HCT116 (cell line): Measurements from ENCODE around the gene CLOCK. TPM values are rescaled to one million over a fixed set of nuclear protein-coding genes. Genes with fewer than 3 reads are reported as not detected.

Experiments used
- ATAC-seq: fragments of 200-7000 bp; cut with Tn5 transposase; 2 replicates; pipeline ENCODE4 v1.9.1; 2020; ENCODE audit warnings: mild to moderate bottlenecking, moderate library complexity
- BruUV-seq: library from RNA; stranded (reverse); fragments of 400-500 nt; replicated peaks from 2 replicates; lab custom pipeline; 2021; lab: Mats Ljungman, UMichigan
- CTCF ChIA-PET: fragments of 300-600 bp; sonication (Branson Sonifier 250); formaldehyde crosslinking; loops from one replicate; lab custom pipeline; 2021; ENCODE audit warnings: antibody characterized with exemption; lab: Charles Lee
- POLR2A ChIA-PET: fragments of 300-600, 350-600 bp; sonication (Branson Sonifier 250); formaldehyde crosslinking; loops from one replicate; lab custom pipeline; 2021; ENCODE audit warnings: antibody characterized with exemption; lab: Charles Lee
- RAD21 ChIA-PET, 2 experiments: fragments of 300-600 bp; sonication (Branson Sonifier 250); formaldehyde crosslinking; loops; one replicate each; lab custom pipeline; 2023; ENCODE audit warnings: low total read pairs in 2 of 2; ENCODE audit not compliant: uncharacterized antibody in 2 of 2, unreplicated experiment in 2 of 2, low non-redundant PET in 1 of 2; lab: Charles Lee
- DNase-seq: peaks from one replicate; pipeline ENCODE4 v3.0.0-alpha.2; 2010; ENCODE audit warnings: low read depth, low spot score
- H2AFZ ChIP-seq: fragments of 200-600 bp; shearing (Covaris generic), sonication (generic); 2 replicates; pipeline ENCODE4 v1.6.1; 2017; ENCODE audit warnings: low read depth, mixed run types, mixed read lengths, antibody characterized with exemption, low read length; ENCODE audit not compliant: poor library complexity, severe bottlenecking
- H3K27ac ChIP-seq: 2 replicates; pipeline ENCODE4 v1.5.1; 2012; ENCODE audit warnings: low read depth, low read length
- H3K27me3 ChIP-seq: fragments of 200-600 bp; sonication (generic); 2 replicates; pipeline ENCODE4 v1.6.1; 2016; ENCODE audit warnings: mixed run types, low read length, mixed read lengths; ENCODE audit not compliant: insufficient read depth
- H3K36me3 ChIP-seq, 2 experiments: fragments of 200-500 bp in 1 of 2; fragments of 200-600 bp in 1 of 2; sonication (Bioruptor generic) in 1 of 2; sonication (generic) in 1 of 2; 2 replicates each; pipeline versions ENCODE4 v1.5.1 to v1.6.1; 2014 to 2016; ENCODE audit warnings: low read length in 2 of 2, inconsistent platforms in 1 of 2, mixed read lengths in 1 of 2, mixed run types in 1 of 2; ENCODE audit not compliant: insufficient read depth in 2 of 2, control insufficient read depth in 1 of 2
- H3K4me1 ChIP-seq, 2 experiments: fragments of 200-600 bp in 1 of 2; sonication (generic) in 1 of 2; 2 replicates each; pipeline versions ENCODE4 v1.5.1 to v1.6.1; 2012 to 2017; ENCODE audit warnings: low read length in 2 of 2, inconsistent platforms in 1 of 2, mild to moderate bottlenecking in 1 of 2, mixed read lengths in 1 of 2, mixed run types in 1 of 2, moderate library complexity in 1 of 2; ENCODE audit not compliant: insufficient read depth in 2 of 2, control insufficient read depth in 1 of 2
- H3K4me2 ChIP-seq: fragments of 200-600 bp; sonication (generic); 2 replicates; pipeline ENCODE4 v1.6.1; 2017; ENCODE audit warnings: mixed run types, low read length, mixed read lengths
- H3K4me3 ChIP-seq, 2 experiments: fragments of 200-600 bp in 1 of 2; sonication (generic) in 1 of 2; replicated peaks in 1 of 2; 2 replicates each; pipeline ENCODE4 v1.5.1; 2011 to 2016; ENCODE audit warnings: low read length in 2 of 2, control low read depth in 1 of 2, low read depth in 1 of 2, mild to moderate bottlenecking in 1 of 2, mixed read lengths in 1 of 2, mixed run types in 1 of 2
- H3K79me2 ChIP-seq: fragments of 200-600 bp; sonication (generic); 2 replicates; pipeline ENCODE4 v1.6.1; 2017; ENCODE audit warnings: mild to moderate bottlenecking, mixed run types, low read length, moderate library complexity, mixed read lengths; ENCODE audit not compliant: insufficient read depth
- H3K9ac ChIP-seq: fragments of 200-600 bp; sonication (generic); 2 replicates; pipeline ENCODE4 v1.6.1; 2016; ENCODE audit warnings: low read length, mixed read lengths
- H3K9me2 ChIP-seq: fragments of 200-600 bp; sonication (generic), shearing (Covaris generic); 2 replicates; pipeline ENCODE4 v1.6.1; 2017; ENCODE audit warnings: mixed run types, mild to moderate bottlenecking, moderate library complexity; ENCODE audit not compliant: insufficient read depth
- H3K9me3 ChIP-seq, 2 experiments: fragments of 200-500 bp in 1 of 2; fragments of 200-600 bp in 1 of 2; sonication (Bioruptor generic) in 1 of 2; sonication (generic) in 1 of 2; 2 replicates each; pipeline ENCODE4 v1.6.1; 2014 to 2017; ENCODE audit warnings: low read length in 2 of 2, mixed read lengths in 2 of 2, inconsistent platforms in 1 of 2, low read depth in 1 of 2, mild to moderate bottlenecking in 1 of 2, mixed run types in 1 of 2, moderate library complexity in 1 of 2; ENCODE audit not compliant: control insufficient read depth in 1 of 2, insufficient read depth in 1 of 2
- H4K20me1 ChIP-seq: fragments of 200-600 bp; sonication (generic), shearing (Covaris generic); 2 replicates; pipeline ENCODE4 v1.6.1; 2017; ENCODE audit warnings: mixed run types, mild to moderate bottlenecking, moderate library complexity; ENCODE audit not compliant: insufficient read depth
- CBX3 ChIP-seq: IDR thresholded peaks from 2 replicates; pipeline ENCODE4 v1.6.1; 2012; ENCODE audit warnings: low read depth
- CEBPB ChIP-seq: IDR thresholded peaks from 2 replicates; pipeline ENCODE4 v1.6.1; 2012; ENCODE audit warnings: low read depth
- CTCF ChIP-seq, 3 experiments: fragments of 200-600 bp in 1 of 3; sonication (generic) in 1 of 3; IDR thresholded peaks in 2 of 3; conservative IDR thresholded peaks in 1 of 3; 2 replicates each; pipeline ENCODE4 v1.5.1; 2012 to 2017; ENCODE audit warnings: low read depth in 2 of 3, low read length in 2 of 3, antibody characterized with exemption in 1 of 3, borderline replicate concordance in 1 of 3, control low read depth in 1 of 3, mild to moderate bottlenecking in 1 of 3, mixed read lengths in 1 of 3, mixed run types in 1 of 3, moderate library complexity in 1 of 3; ENCODE audit not compliant: insufficient read depth in 1 of 3
- EGR1 ChIP-seq: IDR thresholded peaks from 2 replicates; pipeline ENCODE4 v1.6.1; 2012; ENCODE audit warnings: low read depth
- ELF1 ChIP-seq: IDR thresholded peaks from 2 replicates; pipeline ENCODE4 v1.6.1; 2012; ENCODE audit warnings: low read depth, borderline replicate concordance
- EZH2phosphoT487 ChIP-seq: fragments of 200-600 bp; IDR thresholded peaks from 2 replicates; pipeline ENCODE4 v1.6.1; 2018; ENCODE audit warnings: antibody characterized with exemption, borderline replicate concordance
- POLR2A ChIP-seq: IDR thresholded peaks from 2 replicates; pipeline ENCODE4 v1.7.0; 2011; ENCODE audit warnings: borderline replicate concordance; ENCODE audit not compliant: insufficient read depth, insufficient read length; ENCODE audit errors: extremely low read depth
- REST ChIP-seq: IDR thresholded peaks from 2 replicates; pipeline ENCODE4 v1.6.1; 2012; ENCODE audit warnings: low read depth
- SIN3A ChIP-seq: IDR thresholded peaks from 2 replicates; pipeline ENCODE4 v1.6.1; 2012; ENCODE audit warnings: low read depth
- SP1 ChIP-seq: IDR thresholded peaks from 2 replicates; pipeline ENCODE4 v1.6.1; 2012; ENCODE audit warnings: low read depth
- SRF ChIP-seq: IDR thresholded peaks from 2 replicates; pipeline ENCODE4 v1.6.1; 2012; ENCODE audit warnings: low read depth
- YY1 ChIP-seq: IDR thresholded peaks from 2 replicates; pipeline ENCODE4 v1.6.1; 2011; ENCODE audit warnings: low read length, low read depth, moderate library complexity, mild to moderate bottlenecking; ENCODE audit not compliant: insufficient replicate concordance; ENCODE audit errors: extremely low read depth
- ZBTB33 ChIP-seq: IDR thresholded peaks from 2 replicates; pipeline ENCODE4 v1.6.1; 2011; ENCODE audit warnings: mild to moderate bottlenecking, low read length, moderate library complexity; ENCODE audit not compliant: insufficient replicate concordance; ENCODE audit errors: extremely low read depth
- ZFX ChIP-seq: fragments of 450-650 bp; IDR thresholded peaks from 2 replicates; pipeline ENCODE4 v1.6.1; 2017
- intact Hi-C: fragments of 100-400 bp; cut with micrococcal nuclease; formaldehyde crosslinking; loops from 2 replicates; pipeline ENCODE4 v1.10.0; 2022
- total RNA-seq: library from RNA; stranded (reverse); gene quantifications from one replicate; pipeline ENCODE4 v1.2.1, GENCODE V29; 2021; ENCODE audit not compliant: unreplicated experiment

CLOCK gene
- total RNA-seq, 1 experiment from 2014 or later = 38.7 TPM

GRCh38 chr4:55437356-55437796 lies 109.3 kb downstream of the CLOCK start:
- Histone ChIP-seq H3K4me1 (peaks cover 4 to 13% of the 10 kb centered on the region in 2 experiments; a peak in 2 of 4 replicates), H3K79me2 (0 out of 2 replicates have a peak, but pooled peaks cover 3% of the 10 kb centered on the region), H3K9me3 (no peaks in the 10 kb centered on the region), H3K4me2 (peak overlapping the region; percentile 8; the same call in 1 of the 2 replicates), H3K27ac (no peak overlapping the region), H2AFZ (no peak overlapping the region), H3K9me2 (no peaks in the 10 kb centered on the region), H3K36me3 (peaks cover 29 to 45% of the 10 kb centered on the region in 2 experiments; a peak in 3 of 4 replicates), H4K20me1 (no peaks in the 10 kb centered on the region), H3K9ac (no peak overlapping the region), H3K27me3 (no peaks in the 10 kb centered on the region)
- no TSS peak for BruUV-seq
- intact Hi-C loops = no loop called here
- ChIA-PET POLR2A (no interaction called here), RAD21 (no interaction called here)
- DNase-seq = no peak
- TF ChIP-seq REST (no peak), SIN3A (no peak), SP1 (no peak), EGR1 (no peak), ELF1 (no peak), ZFX (no peak), CTCF (IDR thresholded peaks at IDR 0.05 in 2 of 3, conservative IDR thresholded peaks at IDR 0.05 in 1 of 3; ENCODE audit: borderline replicate concordance in 1 of 3, insufficient read depth in 1 of 3, low read depth in 2 of 3, low read length in 2 of 3) (no peak), ZBTB33 (no peak), CEBPB (no peak), POLR2A (no peak), YY1 (no peak), SRF (no peak), EZH2phosphoT487 (no peak), CBX3 (no peak)
- TF ChIP-seq, all 23 proteins: peak for 0
- ATAC-seq = peak; percentile 62
- CTCF ChIA-PET = no interaction called here
- no peak overlapping the region for H3K4me3 ChIP-seq
